Measurements from ENCODE around the gene APBB1IP.
"Not testable (repeated sequence)": the region's sequence is repeated elsewhere in the genome, so short reads cannot be mapped to it uniquely, and the experiment has no call there.

APBB1IP gene

GRCh38 chr10:26593896-26594295, 155.8 kb downstream of the APBB1IP start:
- WGBS, 2 donors (ENCODE audit: extremely low coverage in 2 of 2, insufficient read length in 2 of 2, insufficient replicate concordance in 1 of 2): no CpG with 5 or more reads among the region's 19 CpGs
- no peak overlapping the region for H3K14ac ChIP-seq (ENCODE audit: low read length)
- no peaks in the 10 kb centered on the region for H3K4me1 ChIP-seq (ENCODE audit: control insufficient read depth in 2 of 2, insufficient read depth in 1 of 2, low read depth in 1 of 2, low read length in 2 of 2)
- DNase-seq (ENCODE audit: low spot score): no peak
- no peak overlapping the region for H2BK12ac ChIP-seq (ENCODE audit: low read length)
- no peaks in the 10 kb centered on the region for H3K36me3 ChIP-seq (replicated peaks in 1 of 2; ENCODE audit: control insufficient read depth in 2 of 2, insufficient read depth in 2 of 2, low read length in 2 of 2)
- no peak overlapping the region for H3K23ac ChIP-seq (ENCODE audit: low read depth, low read length, poor library complexity)
- no peaks in the 10 kb centered on the region for H3K9me3 ChIP-seq (replicated peaks in 1 of 2; ENCODE audit: control insufficient read depth in 2 of 2, insufficient read depth in 1 of 2, low read depth in 1 of 2, low read length in 2 of 2)
- H3K4ac ChIP-seq (ENCODE audit: low read length): no peak overlapping the region
- no peak overlapping the region for H4K8ac ChIP-seq (ENCODE audit: low read depth, low read length)
- H2BK120ac ChIP-seq (ENCODE audit: low read depth, low read length): no peak overlapping the region
- no peak overlapping the region for H3K18ac ChIP-seq (ENCODE audit: low read length)
- no peak overlapping the region for H3K27ac ChIP-seq (replicated peaks; ENCODE audit: low read length)
- H2BK15ac ChIP-seq (ENCODE audit: low read length): no peak overlapping the region
- no peak overlapping the region for H3K9ac ChIP-seq (ENCODE audit: low read depth, low read length, poor library complexity)
- no peaks in the 10 kb centered on the region for H3K79me1 ChIP-seq (ENCODE audit: low read depth, low read length)
- H2AFZ ChIP-seq (ENCODE audit: low read length): no peak overlapping the region
- H4K91ac ChIP-seq (ENCODE audit: low read depth, low read length, poor library complexity): no peak overlapping the region
- no peak overlapping the region for H2BK5ac ChIP-seq (ENCODE audit: low read length)
- H3K4me3 ChIP-seq (ENCODE audit: low read length in 2 of 2): no peak overlapping the region
- no peak overlapping the region for H2AK5ac ChIP-seq (ENCODE audit: low read depth, low read length)
- H3K27me3 ChIP-seq (ENCODE audit: control insufficient read depth in 3 of 3, insufficient read depth in 3 of 3, low read depth in 1 of 3, low read length in 3 of 3): no peaks in the 10 kb centered on the region
- H3K4me2 ChIP-seq (ENCODE audit: insufficient read depth, low read length, poor library complexity, severe bottlenecking): no peak overlapping the region

GRCh38 chr10:26603283-26603682, 165.1 kb downstream of the APBB1IP start:
- not testable (repeated sequence) for H3K4me2 ChIP-seq (ENCODE audit: insufficient read depth, low read length, poor library complexity, severe bottlenecking); H3K14ac ChIP-seq (ENCODE audit: low read length); H3K27me3 ChIP-seq (ENCODE audit: control insufficient read depth in 3 of 3, insufficient read depth in 3 of 3, low read depth in 1 of 3, low read length in 3 of 3); H3K4ac ChIP-seq (ENCODE audit: low read length); H3K9me3 ChIP-seq (replicated peaks in 1 of 2; ENCODE audit: control insufficient read depth in 2 of 2, insufficient read depth in 1 of 2, low read depth in 1 of 2, low read length in 2 of 2); H2AFZ ChIP-seq (ENCODE audit: low read length); H3K36me3 ChIP-seq (replicated peaks in 1 of 2; ENCODE audit: control insufficient read depth in 2 of 2, insufficient read depth in 2 of 2, low read length in 2 of 2); H2AK5ac ChIP-seq (ENCODE audit: low read depth, low read length); DNase-seq (ENCODE audit: low spot score); H2BK12ac ChIP-seq (ENCODE audit: low read length); H2BK120ac ChIP-seq (ENCODE audit: low read depth, low read length); H2BK5ac ChIP-seq (ENCODE audit: low read length); H4K91ac ChIP-seq (ENCODE audit: low read depth, low read length, poor library complexity); H3K79me1 ChIP-seq (ENCODE audit: low read depth, low read length); H3K18ac ChIP-seq (ENCODE audit: low read length); H3K4me3 ChIP-seq (ENCODE audit: low read length in 2 of 2); H2BK15ac ChIP-seq (ENCODE audit: low read length); H3K9ac ChIP-seq (ENCODE audit: low read depth, low read length, poor library complexity); H4K8ac ChIP-seq (ENCODE audit: low read depth, low read length); H3K27ac ChIP-seq (replicated peaks; ENCODE audit: low read length); H3K23ac ChIP-seq (ENCODE audit: low read depth, low read length, poor library complexity); H3K4me1 ChIP-seq (ENCODE audit: control insufficient read depth in 2 of 2, insufficient read depth in 1 of 2, low read depth in 1 of 2, low read length in 2 of 2)
- WGBS, 2 donors (ENCODE audit: extremely low coverage in 2 of 2, insufficient read length in 2 of 2, insufficient replicate concordance in 1 of 2): no CpG with 5 or more reads among the region's 2 CpGs

- WGBS, 2 donors (ENCODE audit: extremely low coverage in 2 of 2, insufficient read length in 2 of 2, insufficient replicate concordance in 1 of 2): 100% methylated on average over 1 of the region's 13 CpGs; no CpG with 5 or more reads in 1 of the 2 donors
- H3K4ac ChIP-seq (ENCODE audit: low read length); H3K18ac ChIP-seq (ENCODE audit: low read length); DNase-seq (ENCODE audit: low spot score); H3K4me3 ChIP-seq (ENCODE audit: low read length in 2 of 2); H3K27me3 ChIP-seq (ENCODE audit: control insufficient read depth in 3 of 3, insufficient read depth in 3 of 3, low read depth in 1 of 3, low read length in 3 of 3); H2BK12ac ChIP-seq (ENCODE audit: low read length); H3K4me2 ChIP-seq (ENCODE audit: insufficient read depth, low read length, poor library complexity, severe bottlenecking); H2BK5ac ChIP-seq (ENCODE audit: low read length); H4K8ac ChIP-seq (ENCODE audit: low read depth, low read length); H3K9ac ChIP-seq (ENCODE audit: low read depth, low read length, poor library complexity); H2BK15ac ChIP-seq (ENCODE audit: low read length); H3K14ac ChIP-seq (ENCODE audit: low read length); H2BK120ac ChIP-seq (ENCODE audit: low read depth, low read length); H3K36me3 ChIP-seq (replicated peaks in 1 of 2; ENCODE audit: control insufficient read depth in 2 of 2, insufficient read depth in 2 of 2, low read length in 2 of 2); H3K79me1 ChIP-seq (ENCODE audit: low read depth, low read length); H2AFZ ChIP-seq (ENCODE audit: low read length); H4K91ac ChIP-seq (ENCODE audit: low read depth, low read length, poor library complexity); H3K23ac ChIP-seq (ENCODE audit: low read depth, low read length, poor library complexity); H3K4me1 ChIP-seq (ENCODE audit: control insufficient read depth in 2 of 2, insufficient read depth in 1 of 2, low read depth in 1 of 2, low read length in 2 of 2); H2AK5ac ChIP-seq (ENCODE audit: low read depth, low read length); H3K27ac ChIP-seq (replicated peaks; ENCODE audit: low read length); H3K9me3 ChIP-seq (replicated peaks in 1 of 2; ENCODE audit: control insufficient read depth in 2 of 2, insufficient read depth in 1 of 2, low read depth in 1 of 2, low read length in 2 of 2): not testable (repeated sequence)
Measured at GRCh38 chr10:26604320-26605093, 166.4 kb downstream of the APBB1IP start.

- not testable (repeated sequence) for H3K14ac ChIP-seq (ENCODE audit: low read length); H3K4me3 ChIP-seq (ENCODE audit: low read length in 2 of 2); H3K9ac ChIP-seq (ENCODE audit: low read depth, low read length, poor library complexity); H3K27me3 ChIP-seq (ENCODE audit: control insufficient read depth in 3 of 3, insufficient read depth in 3 of 3, low read depth in 1 of 3, low read length in 3 of 3); H2BK120ac ChIP-seq (ENCODE audit: low read depth, low read length); H3K9me3 ChIP-seq (replicated peaks in 1 of 2; ENCODE audit: control insufficient read depth in 2 of 2, insufficient read depth in 1 of 2, low read depth in 1 of 2, low read length in 2 of 2); H3K23ac ChIP-seq (ENCODE audit: low read depth, low read length, poor library complexity); H2BK5ac ChIP-seq (ENCODE audit: low read length); H3K27ac ChIP-seq (replicated peaks; ENCODE audit: low read length); H3K4me1 ChIP-seq (ENCODE audit: control insufficient read depth in 2 of 2, insufficient read depth in 1 of 2, low read depth in 1 of 2, low read length in 2 of 2); H4K91ac ChIP-seq (ENCODE audit: low read depth, low read length, poor library complexity); H3K36me3 ChIP-seq (replicated peaks in 1 of 2; ENCODE audit: control insufficient read depth in 2 of 2, insufficient read depth in 2 of 2, low read length in 2 of 2); H3K79me1 ChIP-seq (ENCODE audit: low read depth, low read length); H3K4ac ChIP-seq (ENCODE audit: low read length); H4K8ac ChIP-seq (ENCODE audit: low read depth, low read length); H3K18ac ChIP-seq (ENCODE audit: low read length); H2BK12ac ChIP-seq (ENCODE audit: low read length); DNase-seq (ENCODE audit: low spot score); H3K4me2 ChIP-seq (ENCODE audit: insufficient read depth, low read length, poor library complexity, severe bottlenecking); H2AFZ ChIP-seq (ENCODE audit: low read length); H2AK5ac ChIP-seq (ENCODE audit: low read depth, low read length); H2BK15ac ChIP-seq (ENCODE audit: low read length)
- whole genome bisulfite sequencing, 2 donors (ENCODE audit: extremely low coverage in 2 of 2, insufficient read length in 2 of 2, insufficient replicate concordance in 1 of 2): no CpG with 5 or more reads among the region's 4 CpGs
Measured at GRCh38 chr10:26606389-26606877, 168.3 kb downstream of the APBB1IP start.
